Hepatocyte (in vitro differentiated cells): ENCODE data around the gene PALLD. TPM values are rescaled to one million over a fixed set of nuclear protein-coding genes. Genes with fewer than 3 reads are reported as not detected.

Experiments used
- DNase-seq: peaks from one replicate; pipeline ENCODE4 v3.0.0-alpha.2; 2016; ENCODE audit warnings: low spot score
- H2AFZ ChIP-seq: fragments of 200-600 bp; sonication (generic); 2 replicates; pipeline ENCODE4 v1.6.0; 2016; ENCODE audit warnings: antibody characterized with exemption, mild to moderate bottlenecking
- H3K27ac ChIP-seq: fragments of 200-600 bp; sonication (generic); 2 replicates; pipeline ENCODE4 v1.5.1; 2016; ENCODE audit warnings: mild to moderate bottlenecking
- H3K27me3 ChIP-seq: fragments of 200-600 bp; sonication (generic); 2 replicates; pipeline ENCODE4 v1.6.1; 2016
- H3K36me3 ChIP-seq: fragments of 200-600 bp; sonication (generic); replicated peaks from 2 replicates; pipeline ENCODE4 v1.5.1; 2016; ENCODE audit warnings: low read depth; ENCODE audit not compliant: insufficient read depth
- H3K4me1 ChIP-seq: fragments of 200-600 bp; sonication (generic); 2 replicates; pipeline ENCODE4 v1.5.1; 2016; ENCODE audit warnings: mild to moderate bottlenecking, moderate library complexity; ENCODE audit not compliant: insufficient read depth
- H3K4me2 ChIP-seq: fragments of 200-600 bp; sonication (generic); 2 replicates; pipeline ENCODE4 v1.6.0; 2016
- H3K4me3 ChIP-seq: fragments of 200-600 bp; sonication (generic); 2 replicates; pipeline ENCODE4 v1.5.1; 2016; ENCODE audit warnings: mild to moderate bottlenecking
- H3K79me2 ChIP-seq: fragments of 200-600 bp; sonication (generic); 2 replicates; pipeline ENCODE4 v1.6.0; 2017; ENCODE audit warnings: mild to moderate bottlenecking
- H3K9me2 ChIP-seq: fragments of 200-600 bp; sonication (generic); replicated peaks from 2 replicates; pipeline ENCODE4 v1.6.0; 2017; ENCODE audit warnings: mild to moderate bottlenecking; ENCODE audit not compliant: insufficient read depth
- H3K9me3 ChIP-seq: fragments of 200-600 bp; sonication (generic); 2 replicates; pipeline ENCODE4 v1.5.1; 2016; ENCODE audit warnings: low read depth, mild to moderate bottlenecking
- H4K20me1 ChIP-seq: fragments of 200-600 bp; sonication (generic); 2 replicates; pipeline ENCODE4 v1.6.0; 2016; ENCODE audit warnings: mild to moderate bottlenecking; ENCODE audit not compliant: insufficient read depth, poor library complexity, severe bottlenecking
- CTCF ChIP-seq: fragments of 200-600 bp; sonication (generic); IDR thresholded peaks from 2 replicates; pipeline ENCODE4 v1.5.1; 2016; ENCODE audit warnings: antibody characterized with exemption, mild to moderate bottlenecking; ENCODE audit not compliant: poor library complexity
- EZH2 ChIP-seq: fragments of 200-600 bp; sonication (generic); IDR thresholded peaks from 2 replicates; pipeline ENCODE4 v1.6.1; 2016; ENCODE audit warnings: antibody characterized with exemption, mild to moderate bottlenecking, borderline replicate concordance
- EZH2phosphoT487 ChIP-seq: fragments of 200-600 bp; sonication (generic); IDR thresholded peaks from one replicate; pipeline ENCODE4 v1.6.1; 2018; ENCODE audit warnings: antibody characterized with exemption, mild to moderate bottlenecking, low read depth, moderate library complexity; ENCODE audit not compliant: unreplicated experiment, severe bottlenecking
- WGBS: methylation state at CpG from one replicate; pipeline ENCODE4 v1.1.6; 2016; ENCODE audit warnings: low lambda C conversion rate; ENCODE audit errors: missing lambda C conversion rate; 5-methylcytosine and 5-hydroxymethylcytosine counted together
- polyA plus RNA-seq: library from polyadenylated mRNA; unstranded; fragments of >200 nt; fragmentation: Nextera tagmentation; extraction: Ambion mirVana; gene quantifications from 2 replicates; pipeline ENCODE4 v1.2.1, GENCODE V29; 2016
- total RNA-seq: library from RNA; depleted of rRNA; stranded (reverse); fragments of >200 nt; gene quantifications from 2 replicates; pipeline ENCODE4 v1.2.3, GENCODE V29; 2014

PALLD gene
- total and polyA plus RNA-seq, 2 experiments from 2014 or later = 82.7 to 85.2 TPM

- 77% methylated on average over 12 of the region's 12 CpGs for WGBS
- Histone ChIP-seq H3K27ac (peak overlapping the region; percentile 44), H4K20me1 (no peaks in the 10 kb centered on the region), H3K79me2 (no peaks in the 10 kb centered on the region), H3K27me3 (no peaks in the 10 kb centered on the region), H3K9me3 (no peaks in the 10 kb centered on the region), H2AFZ (no peak overlapping the region), H3K4me1 (no peaks in the 10 kb centered on the region), H3K36me3 (no peaks in the 10 kb centered on the region), H3K4me2 (no peak overlapping the region), H3K9me2 (no peaks in the 10 kb centered on the region), H3K4me3 (no peak overlapping the region)
- DNase-seq = peak; percentile 15
- TF ChIP-seq CTCF (no peak), EZH2 (no peak), EZH2phosphoT487 (no peak)
Observed at GRCh38 chr4:168751263-168752225, 254.7 kb downstream of the PALLD start.

GRCh38 chr4:168755598-168756477 is 259.0 kb downstream of the PALLD start:
- Histone ChIP-seq H3K27ac (no peak overlapping the region), H2AFZ (no peak overlapping the region), H4K20me1 (no peaks in the 10 kb centered on the region), H3K36me3 (no peaks in the 10 kb centered on the region), H3K4me1 (no peaks in the 10 kb centered on the region), H3K4me3 (no peak overlapping the region), H3K27me3 (no peaks in the 10 kb centered on the region), H3K9me2 (no peaks in the 10 kb centered on the region), H3K79me2 (no peaks in the 10 kb centered on the region), H3K4me2 (no peak overlapping the region), H3K9me3 (no peaks in the 10 kb centered on the region)
- TF ChIP-seq EZH2phosphoT487 (no peak), CTCF (no peak), EZH2 (no peak)
- no peak for DNase-seq
- WGBS = 86% methylated on average over 8 of the region's 8 CpGs

- Histone ChIP-seq H3K9me2 (no peaks in the 10 kb centered on the region), H3K79me2 (no peaks in the 10 kb centered on the region), H3K36me3 (no peaks in the 10 kb centered on the region), H3K4me2 (no peak overlapping the region), H3K9me3 (no peaks in the 10 kb centered on the region), H4K20me1 (no peaks in the 10 kb centered on the region), H2AFZ (no peak overlapping the region), H3K4me3 (no peak overlapping the region), H3K4me1 (no peaks in the 10 kb centered on the region), H3K27me3 (no peaks in the 10 kb centered on the region), H3K27ac (no peak overlapping the region)
- no peak for TF ChIP-seq CTCF
- TF ChIP-seq EZH2 = no peak
- no peak for TF ChIP-seq EZH2phosphoT487
- no peak for DNase-seq
- WGBS = over 99% methylated on average over 8 of the region's 8 CpGs
Observed at GRCh38 chr4:168757500-168757899, 260.6 kb downstream of the PALLD start.
